VCaP (cell line): ENCODE data around the gene CARHSP1.
"Not testable (repeated sequence)": the region's sequence is repeated elsewhere in the genome, so short reads cannot be mapped to it uniquely, and the experiment has no call there.

Experiments
- H3K27ac ChIP-seq: fragments of 450-650 bp; 2 replicates; pipeline ENCODE4 v1.5.1; 2017
- TF ChIP-seq, protein P1 (sequence below): fragments of 450-650 bp; conservative IDR thresholded peaks from 2 replicates; pipeline ENCODE4 v1.5.1; 2017; ENCODE audit warnings: mild to moderate bottlenecking, moderate library complexity

The CARHSP1 gene

DNA sequence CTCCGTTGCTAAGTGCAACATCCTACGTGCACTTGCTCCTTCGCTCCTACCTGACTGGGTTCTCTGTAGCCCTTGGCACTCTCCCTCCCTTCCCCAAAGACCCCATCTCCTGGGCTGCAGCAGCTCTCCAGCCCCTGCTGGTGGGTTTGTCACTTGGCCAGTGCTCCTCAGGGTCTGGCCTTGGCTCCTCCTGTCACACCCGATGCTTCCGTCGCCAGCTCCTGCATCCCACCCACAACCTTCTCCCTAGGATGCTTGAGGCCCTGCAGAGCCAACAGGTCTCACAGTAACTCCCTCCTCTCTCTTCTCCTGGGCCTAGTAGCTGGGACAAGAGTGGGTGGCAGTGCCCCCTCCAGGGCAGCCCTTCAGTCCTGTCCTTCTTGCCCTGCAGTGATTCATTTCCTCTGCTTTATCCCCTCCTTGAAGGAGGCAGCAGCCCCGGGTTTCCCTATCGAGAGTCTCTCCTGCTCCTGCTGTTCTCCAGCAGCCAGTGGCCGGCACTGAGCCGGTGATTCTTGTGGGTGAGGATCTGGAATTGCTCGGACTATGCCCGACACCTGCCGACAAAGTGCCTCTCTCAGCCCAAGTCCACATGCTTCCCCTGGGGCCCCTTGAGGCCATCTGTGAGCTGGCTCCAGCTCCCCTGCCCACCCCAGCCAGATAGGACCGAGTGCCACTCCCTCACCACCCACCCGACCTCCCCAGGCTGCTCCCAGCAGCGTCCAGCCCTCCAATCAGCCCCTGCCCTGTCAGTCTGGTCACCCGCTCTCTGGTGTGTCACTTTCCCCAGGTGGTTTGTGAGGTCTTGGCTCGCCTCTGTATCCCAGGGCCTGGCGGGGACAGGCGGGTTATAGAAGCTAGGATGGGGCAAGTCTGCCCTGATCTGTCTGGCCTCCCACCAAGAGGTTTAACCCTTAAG lies 17.1 kb upstream of the CARHSP1 start:
- TF ChIP-seq, protein P1, sequence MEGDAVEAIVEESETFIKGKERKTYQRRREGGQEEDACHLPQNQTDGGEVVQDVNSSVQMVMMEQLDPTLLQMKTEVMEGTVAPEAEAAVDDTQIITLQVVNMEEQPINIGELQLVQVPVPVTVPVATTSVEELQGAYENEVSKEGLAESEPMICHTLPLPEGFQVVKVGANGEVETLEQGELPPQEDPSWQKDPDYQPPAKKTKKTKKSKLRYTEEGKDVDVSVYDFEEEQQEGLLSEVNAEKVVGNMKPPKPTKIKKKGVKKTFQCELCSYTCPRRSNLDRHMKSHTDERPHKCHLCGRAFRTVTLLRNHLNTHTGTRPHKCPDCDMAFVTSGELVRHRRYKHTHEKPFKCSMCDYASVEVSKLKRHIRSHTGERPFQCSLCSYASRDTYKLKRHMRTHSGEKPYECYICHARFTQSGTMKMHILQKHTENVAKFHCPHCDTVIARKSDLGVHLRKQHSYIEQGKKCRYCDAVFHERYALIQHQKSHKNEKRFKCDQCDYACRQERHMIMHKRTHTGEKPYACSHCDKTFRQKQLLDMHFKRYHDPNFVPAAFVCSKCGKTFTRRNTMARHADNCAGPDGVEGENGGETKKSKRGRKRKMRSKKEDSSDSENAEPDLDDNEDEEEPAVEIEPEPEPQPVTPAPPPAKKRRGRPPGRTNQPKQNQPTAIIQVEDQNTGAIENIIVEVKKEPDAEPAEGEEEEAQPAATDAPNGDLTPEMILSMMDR, result no peak
- no peak overlapping the region for H3K27ac ChIP-seq

- H3K27ac ChIP-seq, result no peak overlapping the region
- TF ChIP-seq, protein P1, result no peak
Observed at GRCh38 chr16:8882725-8883377, 14.0 kb upstream of the CARHSP1 start.

DNA sequence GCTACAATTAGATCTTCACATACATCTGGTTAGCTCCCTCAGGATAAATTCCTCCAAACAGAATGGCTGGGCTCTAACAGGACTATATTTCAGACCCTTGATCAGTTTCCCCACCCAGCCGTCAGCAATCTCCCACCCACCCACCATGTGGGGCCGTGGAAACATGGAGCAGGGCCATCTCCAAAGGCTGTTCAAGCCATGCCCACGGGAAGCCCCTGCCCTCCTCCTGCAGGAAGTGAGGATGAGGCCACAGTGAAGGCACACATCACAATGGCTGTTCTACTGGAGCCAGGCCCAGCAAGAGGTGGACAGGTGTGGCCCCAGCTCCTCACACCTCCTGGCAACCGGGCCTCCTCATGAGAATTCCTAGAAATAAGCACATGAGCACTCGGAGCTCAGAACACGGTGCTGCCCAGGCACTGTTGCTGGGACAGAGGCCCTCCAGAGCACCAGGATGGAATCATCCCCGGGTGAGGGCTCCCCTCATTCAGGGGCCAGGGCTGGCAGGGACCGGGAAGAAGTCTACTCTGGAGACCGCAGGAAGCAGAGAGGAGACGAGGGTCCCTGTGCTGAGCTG lies 13.3 kb upstream of the CARHSP1 start, which contains the start of gene LITAFD:
TSS of gene LITAFD (plus strand) at position 311 of the 577 bp plus-strand sequence. CDS start 2,005 bp downstream, outside the sequence.
- no peak within 1 kb of the TSS for H3K27ac ChIP-seq
- TF ChIP-seq, protein P1, result no peak

- TF ChIP-seq, protein P1, result no peak
- no peak overlapping the region for H3K27ac ChIP-seq
Observed at GRCh38 chr16:8880839-8881510, 12.2 kb upstream of the CARHSP1 start.

- H3K27ac ChIP-seq, result no peak overlapping the region
- TF ChIP-seq, protein P1, result no peak
Observed at GRCh38 chr16:8878523-8878911, 9.7 kb upstream of the CARHSP1 start.

GRCh38 chr16:8877894-8878522 lies 9.2 kb upstream of the CARHSP1 start:
- no peak overlapping the region for H3K27ac ChIP-seq
- TF ChIP-seq, protein P1, result no peak

DNA sequence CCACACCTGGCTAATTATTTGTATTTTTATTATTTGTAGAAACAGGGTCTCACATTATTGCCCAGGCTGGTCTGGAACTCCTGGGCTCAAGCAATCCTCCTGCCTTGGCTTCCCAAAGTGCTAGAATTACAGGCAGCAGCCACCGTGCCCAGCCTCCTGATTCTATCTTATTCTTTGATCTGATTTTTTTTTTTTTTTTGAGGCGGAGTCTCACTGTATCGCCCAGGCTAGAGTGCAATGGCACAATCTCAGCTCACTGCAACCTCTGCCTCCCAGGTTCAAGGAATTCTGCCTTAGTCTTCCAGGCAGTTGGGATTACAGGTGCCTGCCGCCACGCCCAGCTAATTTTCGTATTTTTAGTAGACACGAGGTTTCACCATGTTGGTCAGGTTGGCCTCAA lies 6.5 kb upstream of the CARHSP1 start:
- H3K27ac ChIP-seq, result not testable (repeated sequence)
